ENCODE results near the gene PTGES3.

- TF ChIP-seq CTCF (IDR thresholded peaks at IDR 0.05; ENCODE audit: poor library complexity) (no peak), EZH2 (IDR thresholded peaks at IDR 0.05; ENCODE audit: borderline replicate concordance) (no peak)
Measured at GRCh38 chr12:56716933-56717880, 29.1 kb upstream of the PTGES3 start.
